LNCAP (cell line): ENCODE data around the gene TMEM33.

Experiments
- TF ChIP-seq, protein P1 (sequence below): fragments of 450-650 bp; IDR thresholded peaks from 2 replicates; pipeline ENCODE4 v1.5.1; 2017; ENCODE audit warnings: mild to moderate bottlenecking

Gene TMEM33, protein sequence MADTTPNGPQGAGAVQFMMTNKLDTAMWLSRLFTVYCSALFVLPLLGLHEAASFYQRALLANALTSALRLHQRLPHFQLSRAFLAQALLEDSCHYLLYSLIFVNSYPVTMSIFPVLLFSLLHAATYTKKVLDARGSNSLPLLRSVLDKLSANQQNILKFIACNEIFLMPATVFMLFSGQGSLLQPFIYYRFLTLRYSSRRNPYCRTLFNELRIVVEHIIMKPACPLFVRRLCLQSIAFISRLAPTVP

DNA sequence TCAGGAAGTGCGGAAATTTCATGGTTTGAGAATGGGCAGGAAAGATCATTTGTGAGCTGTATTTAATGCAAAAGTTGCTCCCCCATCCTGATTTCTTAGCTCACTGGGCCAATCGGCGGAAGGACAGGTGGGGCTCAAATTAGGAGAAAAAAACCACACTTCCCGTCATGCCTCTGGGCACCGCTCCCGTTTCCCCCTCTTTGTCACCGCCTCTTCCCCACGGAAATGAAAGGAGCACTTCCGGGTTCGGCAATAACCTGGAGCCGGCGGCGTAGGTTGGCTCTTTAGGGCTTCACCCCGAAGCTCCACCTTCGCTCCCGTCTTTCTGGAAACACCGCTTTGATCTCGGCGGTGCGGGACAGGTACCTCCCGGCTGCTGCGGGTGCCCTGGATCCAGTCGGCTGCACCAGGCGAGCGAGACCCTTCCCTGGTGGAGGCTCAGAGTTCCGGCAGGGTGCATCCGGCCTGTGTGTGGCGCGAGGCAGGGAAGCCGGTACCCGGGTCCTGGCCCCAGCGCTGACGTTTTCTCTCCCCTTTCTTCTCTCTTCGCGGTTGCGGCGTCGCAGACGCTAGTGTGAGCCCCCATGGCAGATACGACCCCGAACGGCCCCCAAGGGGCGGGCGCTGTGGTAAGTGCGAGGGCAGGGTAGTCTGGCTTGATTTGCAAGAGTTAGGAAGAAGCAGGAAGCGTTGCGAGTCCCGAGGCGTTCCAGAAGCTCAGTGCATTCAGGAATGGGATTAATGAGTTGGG is at the start of gene TMEM33:
TMEM33 (plus strand) TSS at position 529 of the 751 bp plus-strand sequence; CDS start at position 585, 56 bp downstream.
- TF ChIP-seq, protein P1, sequence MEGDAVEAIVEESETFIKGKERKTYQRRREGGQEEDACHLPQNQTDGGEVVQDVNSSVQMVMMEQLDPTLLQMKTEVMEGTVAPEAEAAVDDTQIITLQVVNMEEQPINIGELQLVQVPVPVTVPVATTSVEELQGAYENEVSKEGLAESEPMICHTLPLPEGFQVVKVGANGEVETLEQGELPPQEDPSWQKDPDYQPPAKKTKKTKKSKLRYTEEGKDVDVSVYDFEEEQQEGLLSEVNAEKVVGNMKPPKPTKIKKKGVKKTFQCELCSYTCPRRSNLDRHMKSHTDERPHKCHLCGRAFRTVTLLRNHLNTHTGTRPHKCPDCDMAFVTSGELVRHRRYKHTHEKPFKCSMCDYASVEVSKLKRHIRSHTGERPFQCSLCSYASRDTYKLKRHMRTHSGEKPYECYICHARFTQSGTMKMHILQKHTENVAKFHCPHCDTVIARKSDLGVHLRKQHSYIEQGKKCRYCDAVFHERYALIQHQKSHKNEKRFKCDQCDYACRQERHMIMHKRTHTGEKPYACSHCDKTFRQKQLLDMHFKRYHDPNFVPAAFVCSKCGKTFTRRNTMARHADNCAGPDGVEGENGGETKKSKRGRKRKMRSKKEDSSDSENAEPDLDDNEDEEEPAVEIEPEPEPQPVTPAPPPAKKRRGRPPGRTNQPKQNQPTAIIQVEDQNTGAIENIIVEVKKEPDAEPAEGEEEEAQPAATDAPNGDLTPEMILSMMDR, result no peak

DNA sequence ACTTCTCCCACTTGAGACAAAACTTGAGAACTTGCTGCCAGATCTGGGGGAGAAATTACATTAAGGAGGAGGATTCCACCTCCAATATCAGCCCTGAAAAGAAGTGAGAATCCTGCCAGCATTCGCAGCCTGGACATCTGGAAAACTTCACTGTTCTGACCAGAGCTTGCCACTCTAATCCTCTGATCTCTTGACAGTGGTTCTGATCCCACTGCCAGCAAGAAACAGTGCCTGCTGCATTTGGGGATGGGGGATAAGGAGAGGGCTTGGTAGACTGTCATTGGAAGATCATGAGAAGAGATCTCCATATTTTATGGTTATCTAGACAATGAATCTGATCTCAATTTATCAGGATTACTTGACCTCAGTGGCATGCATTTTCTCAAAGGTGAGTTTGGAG is 49.8 kb upstream of the TMEM33 start:
- TF ChIP-seq, protein P1, result no peak

DNA sequence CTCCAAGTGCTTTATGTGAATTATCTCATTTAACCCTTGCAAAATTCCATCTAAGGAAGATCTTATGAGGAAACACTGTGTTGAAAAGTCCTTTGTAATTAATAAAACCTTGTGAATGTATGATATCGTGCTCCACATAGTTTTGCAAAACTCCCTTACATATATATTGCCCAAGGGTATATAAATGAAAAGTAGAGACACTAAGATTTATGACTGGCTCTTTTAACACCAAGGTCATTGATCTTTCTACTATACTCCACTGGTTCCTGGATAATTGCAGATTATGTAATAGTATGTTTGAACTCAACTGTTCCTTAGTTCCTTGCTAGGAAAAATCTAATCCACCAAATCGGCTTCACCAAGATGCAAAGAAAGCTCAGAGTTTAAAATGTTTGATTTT is 48.0 kb upstream of the TMEM33 start:
- TF ChIP-seq, protein P1, result no peak

DNA sequence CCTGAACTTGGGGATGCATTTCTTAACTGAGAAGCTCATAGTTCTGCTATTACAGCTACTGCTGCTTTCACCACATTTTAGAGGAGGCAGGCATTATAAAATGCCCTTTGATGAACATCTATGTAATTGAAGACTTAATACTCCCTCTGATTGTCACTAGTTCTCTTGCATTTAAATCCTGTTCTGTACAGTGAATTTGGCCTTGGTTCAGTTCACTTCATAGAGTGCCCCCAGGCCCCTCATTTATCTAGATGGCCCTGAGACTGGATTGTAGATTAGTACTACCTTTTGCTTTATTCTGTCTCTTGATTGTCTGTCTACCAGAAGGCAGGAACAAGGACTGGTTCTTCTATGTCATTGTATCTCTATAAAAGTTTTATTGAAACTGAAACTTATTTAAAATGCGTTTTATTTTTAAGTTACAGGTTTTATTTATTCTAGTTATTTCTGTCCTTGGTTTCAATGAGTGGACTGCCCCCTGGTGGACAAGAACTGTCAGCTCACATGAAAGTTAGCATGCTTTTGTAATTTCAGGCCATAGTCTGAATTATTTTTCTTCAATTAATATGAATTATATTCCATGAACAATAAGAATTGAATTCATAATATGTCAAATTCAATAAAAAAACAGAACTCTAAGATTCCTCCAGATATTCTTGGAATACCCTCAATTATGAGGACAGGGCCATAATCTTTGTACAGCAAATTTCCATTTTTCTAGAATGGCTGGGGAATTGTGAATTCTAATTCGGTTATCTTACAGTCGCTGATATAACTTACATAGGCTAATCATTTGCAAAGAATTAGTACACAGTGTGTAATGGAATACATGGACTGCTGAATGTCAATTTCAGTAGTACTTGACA is 47.2 kb upstream of the TMEM33 start:
- TF ChIP-seq, protein P1, result peak; percentile 91

DNA sequence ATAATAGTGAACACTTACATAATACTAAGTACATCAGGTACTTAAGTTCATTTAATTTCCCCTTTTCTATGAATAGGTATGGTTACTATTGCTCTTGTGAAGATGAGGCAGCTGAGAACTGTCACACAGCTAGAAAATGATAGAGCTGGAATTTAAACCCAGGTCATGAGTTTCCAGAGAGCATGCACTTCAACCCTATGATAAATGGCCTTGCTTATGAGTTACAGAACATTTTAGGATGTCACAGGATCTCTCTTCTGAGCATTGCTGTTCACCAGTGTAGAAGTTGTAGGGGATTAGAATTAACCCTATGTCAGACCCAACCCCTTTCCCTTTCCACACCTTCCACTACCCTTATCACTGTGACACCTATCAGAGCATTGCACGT is 46.5 kb upstream of the TMEM33 start:
- TF ChIP-seq, protein P1, result no peak

DNA sequence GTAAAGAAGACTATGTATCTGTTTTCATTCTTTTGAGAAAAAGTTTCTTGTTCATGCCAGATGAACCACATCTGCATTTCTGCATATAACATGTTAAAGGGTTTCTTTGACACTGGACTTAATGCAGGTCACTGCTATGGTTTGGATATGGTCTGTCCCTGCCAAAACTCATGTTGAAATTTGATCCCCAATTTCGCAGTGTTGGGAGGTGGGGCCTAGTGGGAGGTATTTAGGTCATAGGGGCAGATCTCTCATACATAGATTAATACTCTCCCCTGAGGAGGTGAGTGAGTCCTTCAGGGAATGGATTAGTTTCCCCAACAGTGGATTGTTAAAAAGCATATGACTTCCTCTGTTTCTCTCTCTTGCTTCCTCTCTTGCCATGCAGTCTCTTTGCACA is 45.9 kb upstream of the TMEM33 start:
- TF ChIP-seq, protein P1, result no peak

DNA sequence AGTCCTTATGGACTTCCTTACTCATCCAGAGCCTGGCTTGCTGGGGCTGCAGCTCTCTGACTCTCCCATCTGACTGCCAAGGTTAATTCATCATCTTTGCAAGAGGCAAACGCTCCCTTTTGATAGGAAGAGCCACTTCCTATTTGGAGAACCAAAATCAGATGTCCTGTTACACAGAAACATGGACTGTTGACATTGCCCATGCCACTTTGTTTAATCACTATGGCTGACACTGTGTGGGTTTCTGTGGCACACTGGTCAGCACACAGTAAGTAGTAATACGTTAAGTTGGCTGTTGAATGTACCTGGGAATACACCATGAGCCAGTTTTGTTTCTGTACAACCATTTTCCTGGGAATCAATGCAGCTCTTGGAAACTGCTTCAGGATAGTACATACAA is 45.1 kb upstream of the TMEM33 start:
- TF ChIP-seq, protein P1, result no peak
